Natural killer cell (primary cell): ENCODE measurements around the gene MAP4K3. TPM values are rescaled to one million over a fixed set of nuclear protein-coding genes. Genes with fewer than 3 reads are reported as not detected.
A peak's percentile ranks its signal among the peaks of the same experiment; 100 is the strongest.

Source experiments
- ATAC-seq, 3 donors: fragments of 150-1000 bp in 2 of 3; fragments of 200-7000 bp in 1 of 3; cut with Tn5 transposase; 1 replicate in 1 of 3; 2 replicates in 2 of 3; pipeline ENCODE4 v1.10.0; 2021; ENCODE audit warnings: mild to moderate bottlenecking in 2 of 3, moderate library complexity in 2 of 3
- DNase-seq, 2 donors: peaks; one replicate each; pipeline versions ENCODE4 v3.0.0 to v3.0.0-alpha.2; 2013 to 2021; ENCODE audit warnings: mixed read lengths in 1 of 2
- H3K27ac ChIP-seq: one replicate; pipeline ENCODE4 v1.5.1; 2013; ENCODE audit warnings: mild to moderate bottlenecking, low read length
- H3K27me3 ChIP-seq: one replicate; pipeline ENCODE4 v1.6.1; 2013; ENCODE audit warnings: low read length; ENCODE audit not compliant: control insufficient read depth, insufficient read depth
- H3K36me3 ChIP-seq: one replicate; pipeline ENCODE4 v1.6.1; 2013; ENCODE audit warnings: low read length; ENCODE audit not compliant: control insufficient read depth, insufficient read depth
- H3K4me1 ChIP-seq: one replicate; pipeline ENCODE4 v1.6.1; 2013; ENCODE audit warnings: low read length; ENCODE audit not compliant: control insufficient read depth, insufficient read depth
- H3K4me3 ChIP-seq: one replicate; pipeline ENCODE4 v1.5.1; 2013; ENCODE audit warnings: low read length
- H3K9me3 ChIP-seq: one replicate; pipeline ENCODE4 v1.6.1; 2013; ENCODE audit warnings: low read length; ENCODE audit not compliant: control insufficient read depth, insufficient read depth
- H3K27ac Mint-ChIP-seq, 2 donors: one replicate each; pipeline ENCODE4 v1.8.0; 2022; ENCODE audit warnings: mild to moderate bottlenecking in 2 of 2, mixed read lengths in 2 of 2, moderate library complexity in 1 of 2
- H3K27me3 Mint-ChIP-seq, 2 donors: one replicate each; pipeline ENCODE4 v1.8.0; 2022; ENCODE audit warnings: low read depth in 2 of 2, mixed read lengths in 2 of 2
- H3K36me3 Mint-ChIP-seq: one replicate; pipeline ENCODE4 v1.8.0; 2022; ENCODE audit warnings: mixed read lengths
- H3K4me1 Mint-ChIP-seq, 2 donors: one replicate each; pipeline ENCODE4 v1.8.0; 2022; ENCODE audit warnings: mixed read lengths in 2 of 2
- H3K4me3 Mint-ChIP-seq: one replicate; pipeline ENCODE4 v1.8.0; 2022; ENCODE audit warnings: mild to moderate bottlenecking, moderate library complexity, mixed read lengths
- H3K9me3 Mint-ChIP-seq, 2 donors: one replicate each; pipeline ENCODE4 v1.8.0; 2022; ENCODE audit warnings: mixed read lengths in 2 of 2
- WGBS: methylation state at CpG from one replicate; pipeline ENCODE4 v1.1.7; 2013; ENCODE audit warnings: missing lambda C conversion rate; ENCODE audit not compliant: insufficient coverage; 5-methylcytosine and 5-hydroxymethylcytosine counted together
- intact Hi-C: fragments of 100-400 bp; cut with micrococcal nuclease; formaldehyde crosslinking; loops from one replicate; pipeline ENCODE4 v1.14.2; 2022
- total RNA-seq, 4 donors: library from RNA; stranded (reverse); fragments of 120-200 nt in 1 of 4; gene quantifications; one replicate each; pipeline versions ENCODE4 v1.2.3 to v1.2.4, GENCODE V29; 2013 to 2022
- TF ChIP-seq, protein P1 (sequence below): fragments of 200-600 bp; IDR thresholded peaks from one replicate; pipeline ENCODE4 v1.8.0; 2022; ENCODE audit warnings: antibody characterized with exemption

MAP4K3 gene
- total RNA-seq, 3 donors from 2014 or later (not counting 1 experiment from before 2014, with no cell fraction given), result 17.3 to 25.9 (median 20.3) TPM

DNA sequence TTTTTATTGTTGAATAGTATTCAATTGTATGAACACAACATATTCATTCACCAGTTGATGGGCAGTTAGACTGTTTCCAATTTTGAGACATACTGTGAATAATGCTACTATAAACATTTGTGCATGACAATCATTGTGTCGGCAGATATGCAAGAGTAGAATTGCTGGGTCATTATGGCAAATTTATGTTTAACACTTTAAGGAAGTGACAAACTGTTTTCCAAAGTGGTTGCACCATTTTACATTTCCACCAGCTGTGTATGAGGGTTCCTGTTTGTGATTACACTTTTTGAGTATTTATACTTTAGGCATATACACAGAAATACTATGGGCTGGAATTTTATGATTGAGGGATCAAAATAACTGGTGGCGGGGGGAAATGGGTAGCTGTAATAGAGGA lies 61.2 kb downstream of the MAP4K3 start:
- no peak for ATAC-seq
- no peaks in the 10 kb centered on the region for H3K4me1 ChIP-seq
- no peak for DNase-seq
- Mint-ChIP-seq H3K4me3 (no peak overlapping the region), H3K36me3 (peaks cover 5% of the 10 kb centered on the region), H3K27me3 (no peaks in the 10 kb centered on the region), H3K27ac (peak overlapping the region in 1 of 2 donors; percentile 39), H3K4me1 (peaks cover 22 to 24% of the 10 kb centered on the region in 2 donors), H3K9me3 (peaks cover 2 to 4% of the 10 kb centered on the region in 2 donors)
- no peaks in the 10 kb centered on the region for H3K9me3 ChIP-seq
- no peak overlapping the region for H3K27ac ChIP-seq
- 73% methylated on average over 2 of the region's 2 CpGs for WGBS
- no peaks in the 10 kb centered on the region for H3K27me3 ChIP-seq
- TF ChIP-seq, protein P1, sequence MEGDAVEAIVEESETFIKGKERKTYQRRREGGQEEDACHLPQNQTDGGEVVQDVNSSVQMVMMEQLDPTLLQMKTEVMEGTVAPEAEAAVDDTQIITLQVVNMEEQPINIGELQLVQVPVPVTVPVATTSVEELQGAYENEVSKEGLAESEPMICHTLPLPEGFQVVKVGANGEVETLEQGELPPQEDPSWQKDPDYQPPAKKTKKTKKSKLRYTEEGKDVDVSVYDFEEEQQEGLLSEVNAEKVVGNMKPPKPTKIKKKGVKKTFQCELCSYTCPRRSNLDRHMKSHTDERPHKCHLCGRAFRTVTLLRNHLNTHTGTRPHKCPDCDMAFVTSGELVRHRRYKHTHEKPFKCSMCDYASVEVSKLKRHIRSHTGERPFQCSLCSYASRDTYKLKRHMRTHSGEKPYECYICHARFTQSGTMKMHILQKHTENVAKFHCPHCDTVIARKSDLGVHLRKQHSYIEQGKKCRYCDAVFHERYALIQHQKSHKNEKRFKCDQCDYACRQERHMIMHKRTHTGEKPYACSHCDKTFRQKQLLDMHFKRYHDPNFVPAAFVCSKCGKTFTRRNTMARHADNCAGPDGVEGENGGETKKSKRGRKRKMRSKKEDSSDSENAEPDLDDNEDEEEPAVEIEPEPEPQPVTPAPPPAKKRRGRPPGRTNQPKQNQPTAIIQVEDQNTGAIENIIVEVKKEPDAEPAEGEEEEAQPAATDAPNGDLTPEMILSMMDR, result no peak
- H3K4me3 ChIP-seq, result no peak overlapping the region
- intact Hi-C loops, result no loop called here
- H3K36me3 ChIP-seq, result peaks cover 2% of the 10 kb centered on the region

DNA sequence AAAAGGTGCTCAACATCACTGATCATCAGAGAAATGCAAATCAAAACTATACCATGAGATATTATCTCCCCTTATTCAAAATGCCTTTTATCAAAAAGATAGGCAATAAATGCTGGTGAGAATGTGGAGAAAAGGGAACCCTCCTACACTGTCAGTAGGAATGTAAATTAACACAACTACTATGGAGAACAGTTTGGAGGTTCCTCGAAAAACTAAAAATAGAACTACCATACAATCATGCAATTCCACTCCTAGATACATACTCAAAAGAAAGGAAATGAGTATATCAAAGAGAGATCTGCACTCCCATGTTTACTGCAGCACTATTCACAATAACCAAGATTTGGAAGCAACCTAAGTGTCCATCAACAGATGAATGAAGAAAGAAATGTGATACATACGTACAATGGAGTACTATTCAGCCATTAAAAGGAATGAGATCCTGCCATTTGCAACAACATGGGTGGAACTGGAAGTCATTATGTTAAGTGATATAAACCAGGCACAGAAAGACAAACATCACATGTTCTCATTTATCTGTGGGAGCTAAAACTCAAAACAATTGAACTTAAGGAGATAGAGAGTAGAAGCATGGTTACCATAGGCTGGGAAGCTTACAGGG lies 63.8 kb downstream of the MAP4K3 start:
- TF ChIP-seq, protein P1, result no peak
- Mint-ChIP-seq H3K4me3 (no peak overlapping the region), H3K9me3 (peaks cover 2 to 4% of the 10 kb centered on the region in 2 donors), H3K27ac (no peak overlapping the region), H3K4me1 (peaks cover 25 to 33% of the 10 kb centered on the region in 2 donors), H3K27me3 (no peaks in the 10 kb centered on the region), H3K36me3 (peaks cover 5% of the 10 kb centered on the region)
- Histone ChIP-seq H3K4me1 (peaks cover 2% of the 10 kb centered on the region), H3K27me3 (no peaks in the 10 kb centered on the region), H3K27ac (no peak overlapping the region), H3K9me3 (no peaks in the 10 kb centered on the region), H3K4me3 (no peak overlapping the region), H3K36me3 (peaks cover 2% of the 10 kb centered on the region)
- no peak for ATAC-seq
- DNase-seq, result no peak
- intact Hi-C loops, result no loop called here
- 0% methylated on average over 1 of the region's 2 CpGs for WGBS

- Mint-ChIP-seq H3K36me3 (peaks cover 5% of the 10 kb centered on the region), H3K9me3 (peaks cover 2 to 4% of the 10 kb centered on the region in 2 donors), H3K4me1 (peaks cover 19 to 28% of the 10 kb centered on the region in 2 donors), H3K27me3 (no peaks in the 10 kb centered on the region), H3K4me3 (no peak overlapping the region), H3K27ac (no peak overlapping the region)
- intact Hi-C loops, result no loop called here
- Histone ChIP-seq H3K27me3 (no peaks in the 10 kb centered on the region), H3K36me3 (no peaks in the 10 kb centered on the region), H3K4me3 (no peak overlapping the region), H3K9me3 (no peaks in the 10 kb centered on the region), H3K4me1 (peaks cover 4% of the 10 kb centered on the region), H3K27ac (no peak overlapping the region)
- TF ChIP-seq, protein P1, result no peak
- WGBS, result 100% methylated on average over 1 of the region's 2 CpGs
- DNase-seq (no peak), ATAC-seq (no peak)
These were observed 67.0 kb downstream of the MAP4K3 start for GRCh38 chr2:39370101-39370500.

DNA sequence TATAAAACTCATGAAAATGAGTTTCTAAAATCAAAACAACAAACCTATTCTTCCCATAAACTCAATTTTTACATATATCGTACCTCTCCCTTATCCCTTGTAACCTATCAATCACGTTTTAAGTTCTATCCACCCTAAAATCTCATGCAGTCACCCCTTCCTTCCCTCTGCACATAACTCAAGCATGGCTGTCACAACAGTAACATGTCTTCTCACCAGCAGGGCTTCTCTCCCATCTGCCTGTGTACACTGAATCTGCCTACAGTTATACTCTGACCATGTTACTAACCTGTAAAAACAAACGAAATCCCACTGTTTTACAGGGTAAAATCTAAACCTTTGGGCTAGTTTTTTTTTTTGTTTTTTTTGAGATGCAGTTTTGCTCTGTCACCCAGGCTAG lies 68.2 kb downstream of the MAP4K3 start:
- peak; percentile 52 to 80 (median 63) for ATAC-seq
- Mint-ChIP-seq H3K9me3 (peaks cover 2 to 4% of the 10 kb centered on the region in 2 donors), H3K4me3 (no peak overlapping the region), H3K4me1 (peaks cover 19 to 28% of the 10 kb centered on the region in 2 donors), H3K27ac (peak overlapping the region in 1 of 2 donors; percentile 33), H3K36me3 (peaks cover 5% of the 10 kb centered on the region), H3K27me3 (no peaks in the 10 kb centered on the region)
- 14% methylated on average over 2 of the region's 3 CpGs for WGBS
- TF ChIP-seq, protein P1, result no peak
- intact Hi-C loops, result no loop called here
- no peaks in the 10 kb centered on the region for H3K36me3 ChIP-seq
- DNase-seq, result peak in 1 of 2 donors; percentile 10
- no peak overlapping the region for H3K4me3 ChIP-seq
- H3K4me1 ChIP-seq, result peaks cover 4% of the 10 kb centered on the region
- H3K27me3 ChIP-seq, result no peaks in the 10 kb centered on the region
- no peak overlapping the region for H3K27ac ChIP-seq
- H3K9me3 ChIP-seq, result no peaks in the 10 kb centered on the region
